Measurements from ENCODE around the gene NOMO2. TPM values are rescaled to one million over a fixed set of nuclear protein-coding genes. Genes with fewer than 3 reads are reported as not detected.
"Not testable (repeated sequence)": the region's sequence is repeated elsewhere in the genome, so short reads cannot be mapped to it uniquely, and the experiment has no call there.

The NOMO2 gene
- 100 to 1,000 TPM; 100 to 141 TPM for total RNA-seq
- long read RNA-seq, donor 1, full-length matches to known transcripts, result 17 of 35 reads
- long read RNA-seq, donor 1, partial matches to known transcripts, result 13 of 35 reads
- long read RNA-seq, donor 1, other reads (novel, unspliced or antisense), result 5 of 35 reads
- long read RNA-seq, donor 2, full-length matches to known transcripts, result 4 of 38 reads
- long read RNA-seq, donor 2, partial matches to known transcripts, result 32 of 38 reads
- long read RNA-seq, donor 2, other reads (novel, unspliced or antisense), result 2 of 38 reads

- intact Hi-C loops (cut with DNase I), result not testable (repeated sequence)
- DNase-seq (ENCODE audit: low spot score), result peak; percentile 98
Measured at GRCh38 chr16:18561727-18562314, at the start of gene NOMO2. Gene NOMO2, minus strand, starts transcription at chr16:18562097. Its CDS starts 57 bp downstream, at chr16:18562040.

- intact Hi-C loops (cut with DNase I), result not testable (repeated sequence)
Measured at GRCh38 chr16:18610147-18610803, 48.4 kb upstream of the NOMO2 start.

GRCh38 chr16:18608271-18608670, 46.4 kb upstream of the NOMO2 start:
- intact Hi-C loops (cut with DNase I); DNase-seq (ENCODE audit: low spot score): not testable (repeated sequence)

More at GRCh38 chr16:18610147-18610803, 48.4 kb upstream of the NOMO2 start:
- DNase-seq (ENCODE audit: low spot score), result not testable (repeated sequence)

GRCh38 chr16:18603572-18604246, 41.8 kb upstream of the NOMO2 start:
- DNase-seq (ENCODE audit: low spot score); intact Hi-C loops (cut with DNase I): not testable (repeated sequence)

- DNase-seq (ENCODE audit: low spot score); intact Hi-C loops (cut with DNase I): not testable (repeated sequence)
Measured at GRCh38 chr16:18598582-18598981, 36.7 kb upstream of the NOMO2 start.

- DNase-seq (ENCODE audit: low spot score); intact Hi-C loops (cut with DNase I): not testable (repeated sequence)
Measured at GRCh38 chr16:18597734-18598133, 35.8 kb upstream of the NOMO2 start.

GRCh38 chr16:18597319-18597718, 35.4 kb upstream of the NOMO2 start:
- DNase-seq (ENCODE audit: low spot score); intact Hi-C loops (cut with DNase I): not testable (repeated sequence)

- intact Hi-C loops (cut with DNase I); DNase-seq (ENCODE audit: low spot score): not testable (repeated sequence)
Measured at GRCh38 chr16:18595796-18596195, 33.9 kb upstream of the NOMO2 start.

- DNase-seq (ENCODE audit: low spot score); intact Hi-C loops (cut with DNase I): not testable (repeated sequence)
Measured at GRCh38 chr16:18594880-18595279, 33.0 kb upstream of the NOMO2 start.

GRCh38 chr16:18593904-18594303, 32.0 kb upstream of the NOMO2 start:
- DNase-seq (ENCODE audit: low spot score); intact Hi-C loops (cut with DNase I): not testable (repeated sequence)

GRCh38 chr16:18592982-18593381, 31.1 kb upstream of the NOMO2 start:
- DNase-seq (ENCODE audit: low spot score); intact Hi-C loops (cut with DNase I): not testable (repeated sequence)

- DNase-seq (ENCODE audit: low spot score); intact Hi-C loops (cut with DNase I): not testable (repeated sequence)
Measured at GRCh38 chr16:18591908-18592307, 30.0 kb upstream of the NOMO2 start.

GRCh38 chr16:18591441-18591840, 29.5 kb upstream of the NOMO2 start:
- DNase-seq (ENCODE audit: low spot score); intact Hi-C loops (cut with DNase I): not testable (repeated sequence)

- DNase-seq (ENCODE audit: low spot score), result not testable (repeated sequence)
Measured at GRCh38 chr16:18589806-18590205, 27.9 kb upstream of the NOMO2 start.

GRCh38 chr16:18586560-18587540, 25.0 kb upstream of the NOMO2 start:
- intact Hi-C loops (cut with DNase I); DNase-seq (ENCODE audit: low spot score): not testable (repeated sequence)

More at GRCh38 chr16:18589806-18590205, 27.9 kb upstream of the NOMO2 start:
- intact Hi-C loops (cut with DNase I), result not testable (repeated sequence)

GRCh38 chr16:18585789-18586188, 23.9 kb upstream of the NOMO2 start:
- intact Hi-C loops (cut with DNase I); DNase-seq (ENCODE audit: low spot score): not testable (repeated sequence)

GRCh38 chr16:18582902-18583301, 21.0 kb upstream of the NOMO2 start:
- intact Hi-C loops (cut with DNase I), result no loop called here
- no peak for DNase-seq (ENCODE audit: low spot score)

GRCh38 chr16:18580396-18580795, 18.5 kb upstream of the NOMO2 start:
- intact Hi-C loops (cut with DNase I), result not testable (repeated sequence)

More at GRCh38 chr16:18580396-18580795, 18.5 kb upstream of the NOMO2 start:
- not testable (repeated sequence) for DNase-seq (ENCODE audit: low spot score)

Measured in posterior vena cava (tissue), 2 donors.